GM18873 (cell line): ENCODE data around the gene NCOA1.
"Not testable (repeated sequence)": the region's sequence is repeated elsewhere in the genome, so short reads cannot be mapped to it uniquely, and the experiment has no call there.

ENCODE experiments used
- ATAC-seq: cut with Tn5 transposase; IDR thresholded peaks from one replicate; pipeline ENCODE4 v1.9.1; 2021; ENCODE audit warnings: mild to moderate bottlenecking, moderate library complexity, moderate number of reproducible peaks; ENCODE audit not compliant: unreplicated experiment, low FRiP score

The NCOA1 gene

DNA sequence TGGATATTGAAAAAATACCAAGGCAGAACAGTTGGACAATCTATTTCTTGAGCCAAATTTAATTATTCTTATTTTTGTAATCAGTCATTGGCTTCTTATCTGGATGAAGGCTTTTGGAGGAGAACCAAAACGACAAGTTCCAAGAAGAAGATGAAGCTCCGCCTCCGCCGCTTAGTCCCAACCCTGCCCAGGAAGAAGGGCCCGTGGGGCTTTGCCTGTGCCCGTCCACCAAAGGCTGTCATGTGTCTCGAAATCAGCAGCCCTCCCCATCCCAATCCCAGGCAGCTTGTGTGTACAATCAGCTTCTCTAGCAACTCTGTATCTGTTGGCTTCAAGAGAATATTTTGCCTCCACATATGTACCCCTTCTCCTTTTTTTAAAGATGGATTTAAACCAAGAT lies 277.5 kb downstream of the NCOA1 start:
- no peak for ATAC-seq

DNA sequence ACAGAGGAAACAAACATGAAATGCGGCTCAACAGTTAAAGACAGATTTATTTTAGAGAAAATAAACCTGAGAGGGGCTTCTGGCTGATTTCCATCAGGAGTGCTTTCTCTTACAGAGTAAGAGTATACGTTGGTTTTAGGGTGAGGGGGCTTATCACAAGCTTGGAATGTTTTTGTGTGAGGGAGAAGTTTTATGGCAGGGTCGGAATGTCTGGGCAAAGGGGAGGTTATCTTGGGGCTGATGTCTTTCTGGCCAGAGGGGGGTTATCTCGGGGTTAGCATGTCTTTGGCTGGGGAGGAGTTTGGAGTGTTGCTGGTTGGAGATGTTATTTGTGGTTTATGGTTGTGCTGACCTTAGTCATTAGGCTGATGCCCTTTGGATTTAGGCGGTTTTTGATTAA lies 280.0 kb downstream of the NCOA1 start:
- no peak for ATAC-seq

DNA sequence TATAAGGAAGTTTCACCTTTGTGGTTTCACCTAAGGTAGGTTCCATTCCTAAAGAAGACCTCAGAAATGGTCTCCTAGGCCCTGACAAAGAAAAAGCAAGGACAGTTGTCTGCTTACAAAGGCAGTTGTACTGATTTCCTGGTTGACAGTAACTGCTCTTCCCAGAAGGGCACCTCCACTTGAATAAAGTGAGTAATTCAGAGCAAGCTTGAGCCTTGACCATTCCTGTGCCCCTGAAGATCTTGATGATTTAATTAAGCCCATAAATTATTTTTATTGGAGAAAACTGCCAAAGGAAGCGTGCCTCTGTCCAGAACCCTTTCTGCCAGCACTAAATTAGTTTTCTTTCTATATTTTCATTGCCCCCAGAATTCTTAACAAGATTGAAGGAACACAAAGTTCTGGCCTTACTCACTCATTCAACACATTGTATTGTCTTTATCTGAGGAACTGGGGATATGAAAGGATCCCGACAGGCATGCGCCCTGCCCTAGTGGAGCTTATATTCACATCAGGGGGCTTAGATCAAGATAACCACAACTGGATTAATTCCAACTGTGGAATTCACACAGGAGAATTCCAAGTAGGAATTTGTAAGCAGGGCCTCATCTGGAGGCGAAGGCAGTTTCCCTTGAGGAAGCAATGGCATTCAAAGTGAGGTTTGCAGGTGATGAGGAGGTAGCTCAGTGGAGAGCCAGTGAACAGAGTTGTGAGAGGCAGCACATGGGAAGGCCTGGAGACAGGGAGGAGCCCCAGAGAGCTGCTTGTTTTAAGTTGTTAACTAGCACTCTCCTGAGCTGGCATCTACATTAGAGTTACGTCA lies 280.9 kb downstream of the NCOA1 start:
- no peak for ATAC-seq

DNA sequence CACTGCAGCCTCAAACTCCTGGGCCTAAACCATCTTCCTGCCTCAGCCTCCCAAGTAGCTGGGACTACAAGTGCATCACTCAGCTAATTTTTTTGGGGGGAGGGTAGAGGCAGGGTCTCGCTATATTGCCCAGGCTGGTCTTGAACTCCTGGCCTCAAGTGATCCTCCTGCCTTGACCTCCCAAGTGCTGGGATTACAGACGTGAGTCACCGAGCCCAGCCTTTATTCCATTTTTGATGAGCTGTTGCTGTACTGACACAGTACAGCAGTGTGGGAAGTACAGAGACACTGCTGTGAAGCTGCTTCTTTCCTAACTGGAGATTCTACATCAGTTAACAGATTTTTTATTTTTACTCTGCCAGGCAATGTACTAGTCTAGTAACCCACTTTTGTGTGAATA lies 283.3 kb downstream of the NCOA1 start:
- ATAC-seq, result no peak

DNA sequence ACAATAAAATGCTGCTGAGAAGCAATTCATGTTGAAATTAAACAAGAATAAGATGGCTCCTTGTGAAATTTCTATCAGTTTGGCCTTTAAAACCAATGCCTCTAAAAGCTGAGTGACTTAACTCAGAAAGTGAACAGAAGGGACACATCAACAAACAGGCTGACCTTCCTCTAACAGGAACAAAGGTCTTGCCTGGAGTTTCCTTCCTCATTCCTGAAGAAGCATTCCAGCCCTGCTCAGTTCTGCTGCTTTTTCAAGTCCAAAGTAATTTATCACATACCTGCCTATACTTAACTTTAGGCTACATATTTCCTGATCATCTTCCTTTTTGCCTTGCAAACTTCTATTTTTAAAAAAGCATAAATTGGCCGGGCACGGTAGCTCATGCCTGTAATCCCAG lies 288.1 kb downstream of the NCOA1 start:
- ATAC-seq, result no peak

DNA sequence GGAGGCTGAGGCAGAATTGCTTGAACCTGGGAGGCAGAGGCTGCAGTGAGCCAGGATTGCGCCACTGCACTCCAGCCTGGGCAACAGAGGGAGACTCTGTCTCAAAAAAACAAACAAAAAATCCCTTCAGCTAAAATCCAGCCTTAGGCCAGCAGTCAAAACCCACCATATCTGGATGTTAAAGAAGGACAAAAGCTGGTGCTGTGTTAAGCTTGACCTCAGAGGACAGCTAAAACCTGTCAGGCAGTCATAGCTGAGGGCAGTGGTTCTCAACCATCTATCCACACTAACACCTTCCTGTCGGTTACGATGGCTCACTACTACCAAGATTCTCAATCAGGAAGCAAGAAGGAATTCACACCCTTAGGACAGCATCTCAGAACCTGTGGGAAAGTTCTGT lies 292.6 kb downstream of the NCOA1 start:
- ATAC-seq, result no peak

DNA sequence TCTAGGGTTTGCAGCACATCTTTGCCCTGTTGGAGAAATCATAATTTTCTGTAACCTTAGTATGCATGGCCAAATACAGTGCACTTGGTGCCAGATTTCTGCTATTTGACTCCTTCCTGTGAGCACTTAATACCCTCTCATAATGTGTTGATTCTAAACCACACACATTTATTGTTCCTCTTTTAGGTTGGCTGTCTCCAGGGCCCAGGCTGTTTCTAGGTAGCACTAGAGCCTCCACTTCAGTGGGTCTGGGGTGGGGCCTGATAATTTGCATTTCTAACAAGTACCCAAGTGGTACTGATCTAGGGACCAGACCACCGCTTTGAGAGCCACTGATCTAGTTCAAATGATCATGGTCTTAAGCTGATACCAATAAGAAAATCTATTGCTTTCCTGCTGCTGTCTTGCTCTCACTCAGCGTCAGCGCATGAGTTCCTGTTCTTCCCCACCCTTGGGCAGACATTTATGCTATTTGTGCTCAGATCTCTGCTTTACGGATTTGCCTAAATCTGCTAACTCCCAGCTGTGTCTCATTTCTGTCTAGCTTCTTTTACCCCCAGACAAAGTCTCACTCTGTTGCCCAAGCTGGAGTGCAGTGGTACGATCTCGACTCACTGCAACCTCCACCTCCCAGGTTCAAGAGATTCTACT lies 294.7 kb downstream of the NCOA1 start:
- peak; percentile 63 for ATAC-seq

DNA sequence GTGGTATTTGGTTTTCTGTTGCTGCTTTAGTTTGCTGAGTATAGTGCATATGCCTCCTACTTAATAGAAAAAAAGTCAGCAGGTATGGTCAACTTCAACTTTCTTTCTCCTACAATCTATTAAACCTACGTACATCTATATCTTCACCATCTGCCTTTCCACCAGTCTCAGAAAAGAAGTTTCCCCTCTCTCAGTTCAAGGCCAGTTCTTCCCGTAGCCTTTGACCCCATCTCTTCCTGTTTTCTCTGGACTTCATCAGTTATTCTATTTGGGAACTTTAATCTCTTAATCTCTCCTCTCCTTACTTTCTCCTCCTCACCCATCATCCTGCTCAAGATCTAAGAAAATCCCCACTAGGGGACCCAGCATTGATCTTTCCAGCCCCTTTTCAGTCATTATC lies 296.5 kb downstream of the NCOA1 start:
- ATAC-seq, result no peak

DNA sequence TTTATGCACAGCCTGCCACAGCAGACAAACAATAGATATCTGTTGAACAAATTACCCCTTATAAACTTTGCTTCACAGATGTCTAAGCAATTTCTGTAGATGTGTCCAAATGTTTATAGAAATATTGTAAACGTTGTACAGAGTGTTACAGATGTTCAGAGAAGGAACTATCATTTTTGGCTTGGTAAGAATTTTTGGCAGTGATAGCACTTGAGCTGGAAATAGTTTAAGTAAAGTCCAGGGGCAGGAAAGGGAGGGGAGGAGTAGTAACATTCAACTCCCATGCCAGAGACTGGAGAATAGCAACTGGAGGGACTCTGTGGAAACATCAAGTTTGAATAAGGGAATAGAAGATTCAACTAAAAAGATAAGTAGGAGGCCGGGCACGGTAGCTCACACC lies 297.8 kb downstream of the NCOA1 start:
- no peak for ATAC-seq

DNA sequence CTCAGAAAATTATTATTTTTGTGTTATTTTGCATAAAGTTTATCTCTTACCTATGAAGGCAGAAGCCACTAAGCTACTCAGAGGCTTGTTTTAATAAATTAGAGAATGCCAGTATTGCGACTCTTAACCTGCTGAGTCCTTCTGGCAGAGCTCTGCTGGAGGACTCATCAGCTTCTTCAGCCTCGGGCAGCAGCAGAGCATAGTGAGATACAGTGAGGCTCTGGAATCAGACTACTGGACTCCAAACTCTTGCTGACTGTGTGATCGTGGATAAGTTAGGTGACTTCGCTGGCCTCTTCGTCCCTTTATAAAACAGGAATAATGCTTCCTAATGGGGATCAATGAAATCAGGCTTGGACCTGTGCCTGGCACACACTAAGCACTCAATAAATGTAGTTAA lies 300.4 kb downstream of the NCOA1 start:
- no peak for ATAC-seq

DNA sequence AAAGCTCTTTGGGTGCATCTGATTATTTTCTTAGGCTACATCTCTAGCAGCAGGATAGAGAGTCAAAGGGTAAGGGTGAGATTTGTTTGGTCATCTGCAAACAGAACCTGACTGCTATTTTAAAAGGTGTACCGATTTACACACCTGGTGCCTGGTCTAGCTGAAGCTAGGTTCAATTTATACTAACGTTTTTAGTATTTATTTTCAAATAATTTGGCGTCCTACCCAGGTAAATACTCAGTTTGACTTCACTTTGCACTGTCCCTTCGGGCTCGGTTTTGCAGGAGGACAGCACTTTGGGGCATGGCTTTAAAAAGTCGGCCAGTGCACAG lies 301.5 kb downstream of the NCOA1 start:
- ATAC-seq, result peak; percentile 1

DNA sequence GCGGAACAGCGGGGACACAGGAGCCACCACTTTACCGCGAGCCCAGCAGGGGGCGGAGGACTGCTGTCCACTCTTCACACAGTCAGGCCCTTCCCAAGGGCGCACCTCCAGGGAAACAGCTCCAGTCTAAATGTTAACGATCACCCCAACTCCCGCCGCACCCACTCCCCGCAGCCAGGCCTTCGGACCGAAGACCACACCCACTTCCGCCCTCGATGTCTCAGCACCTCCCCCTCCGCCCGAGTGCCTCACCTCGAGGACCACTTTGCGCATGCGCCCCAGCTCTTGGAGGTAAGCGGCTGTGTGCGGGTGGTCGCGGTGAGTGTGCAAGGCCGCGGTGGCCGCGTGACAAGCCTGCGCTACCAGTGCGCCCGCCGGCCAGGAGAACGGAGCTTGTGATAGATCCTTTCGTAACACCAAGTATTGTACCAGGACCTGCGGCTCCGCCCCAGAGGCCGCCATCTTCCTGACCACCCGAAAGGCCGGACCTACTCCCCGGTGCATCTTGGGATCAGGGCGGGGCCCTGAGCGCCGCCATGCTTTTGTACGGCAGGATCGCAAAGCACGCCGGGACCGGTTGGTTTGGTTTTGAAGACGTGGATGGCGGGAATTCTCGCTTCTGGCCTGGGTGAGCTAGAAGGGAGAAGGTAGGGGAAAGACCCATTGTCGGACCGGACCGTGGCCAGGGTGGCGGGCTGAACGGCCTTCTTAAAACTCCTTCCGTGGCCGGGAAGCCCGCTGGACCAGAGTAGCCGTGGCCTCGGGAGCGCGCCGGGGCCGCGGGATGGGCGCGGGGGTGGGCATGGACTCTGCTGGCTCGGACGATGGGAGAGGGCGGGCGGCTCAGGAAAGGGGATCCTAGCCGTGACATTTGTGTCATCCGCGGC lies 302.1 kb downstream of the NCOA1 start, which contains the start of the genes CENPO and PTRHD1:
Gene CENPO (plus strand): TSS at position 552 of the 887 bp plus-strand sequence. CDS start 495 bp downstream, outside the sequence.
Gene PTRHD1 (minus strand): TSS at position 518 of the 887 bp plus-strand sequence. CDS start 14 bp downstream, at position 504.
- ATAC-seq, result peak; percentile 91

DNA sequence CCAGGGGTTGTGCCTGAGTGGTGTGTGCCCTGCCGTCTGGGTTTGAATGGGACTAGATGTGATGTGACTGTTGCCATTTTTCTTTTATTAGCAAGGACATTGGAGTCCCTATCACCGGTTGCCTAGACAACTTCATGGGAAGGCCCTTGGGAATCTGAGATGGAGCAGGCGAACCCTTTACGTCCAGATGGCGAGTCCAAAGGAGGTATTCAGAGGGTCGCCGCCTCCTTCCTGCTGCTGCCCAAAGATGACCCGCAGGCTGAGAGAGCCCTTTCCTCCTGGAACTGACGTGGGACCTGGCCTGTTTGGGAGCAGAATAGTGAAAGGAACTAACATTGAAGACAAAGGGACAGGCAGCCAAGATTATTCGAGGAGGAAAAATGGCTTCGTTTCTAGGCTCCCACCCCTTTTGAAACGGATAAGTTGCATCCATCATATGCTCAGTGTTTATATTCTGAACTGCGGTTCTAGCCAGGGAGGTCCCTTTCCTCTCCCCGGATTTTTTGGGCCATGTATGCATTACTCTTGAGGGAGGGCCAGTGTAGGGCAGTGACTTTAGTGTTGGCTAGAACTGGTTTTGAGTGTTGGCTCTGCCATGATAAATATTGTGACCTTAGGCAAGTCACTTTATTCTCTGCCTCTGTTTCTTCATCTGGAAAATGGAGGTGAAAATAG lies 302.8 kb downstream of the NCOA1 start:
- ATAC-seq, result no peak

DNA sequence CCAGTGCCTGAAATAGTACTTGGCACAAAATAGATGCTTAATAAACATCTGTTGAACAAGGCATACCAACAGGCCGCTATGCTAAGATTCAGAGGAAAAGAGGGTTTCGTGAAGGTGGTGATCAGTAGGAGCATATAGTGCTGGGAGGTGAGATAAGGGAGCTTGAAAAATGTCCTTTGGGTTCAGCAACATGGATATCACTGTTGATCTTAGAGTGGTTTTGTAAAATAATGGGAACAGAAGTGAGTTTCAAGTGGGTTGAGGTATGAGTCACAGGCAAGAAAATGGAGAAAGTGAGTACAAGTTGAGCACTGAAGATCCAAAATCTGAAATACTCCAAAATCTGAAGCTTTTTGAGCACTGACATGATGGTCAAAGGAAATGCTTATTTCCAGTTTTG lies 306.6 kb downstream of the NCOA1 start:
- no peak for ATAC-seq

DNA sequence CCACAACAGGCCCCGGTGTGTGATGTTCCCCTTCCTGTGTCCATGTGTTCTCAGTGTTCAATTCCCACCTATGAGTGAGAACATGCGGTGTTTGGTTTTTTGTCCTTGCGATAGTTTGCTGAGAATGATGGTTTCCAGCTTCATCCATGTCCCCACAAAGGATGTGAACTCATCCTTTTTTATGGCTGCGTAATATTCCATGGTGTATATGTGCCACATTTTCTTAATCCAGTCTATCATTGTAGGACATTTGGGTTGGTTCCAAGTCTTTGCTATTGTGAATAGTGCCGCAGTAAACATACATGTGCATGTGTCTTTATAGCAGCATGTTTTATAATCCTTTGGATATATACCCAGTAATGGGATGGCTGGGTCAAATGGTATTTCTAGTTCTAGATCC lies 309.4 kb downstream of the NCOA1 start:
- not testable (repeated sequence) for ATAC-seq

DNA sequence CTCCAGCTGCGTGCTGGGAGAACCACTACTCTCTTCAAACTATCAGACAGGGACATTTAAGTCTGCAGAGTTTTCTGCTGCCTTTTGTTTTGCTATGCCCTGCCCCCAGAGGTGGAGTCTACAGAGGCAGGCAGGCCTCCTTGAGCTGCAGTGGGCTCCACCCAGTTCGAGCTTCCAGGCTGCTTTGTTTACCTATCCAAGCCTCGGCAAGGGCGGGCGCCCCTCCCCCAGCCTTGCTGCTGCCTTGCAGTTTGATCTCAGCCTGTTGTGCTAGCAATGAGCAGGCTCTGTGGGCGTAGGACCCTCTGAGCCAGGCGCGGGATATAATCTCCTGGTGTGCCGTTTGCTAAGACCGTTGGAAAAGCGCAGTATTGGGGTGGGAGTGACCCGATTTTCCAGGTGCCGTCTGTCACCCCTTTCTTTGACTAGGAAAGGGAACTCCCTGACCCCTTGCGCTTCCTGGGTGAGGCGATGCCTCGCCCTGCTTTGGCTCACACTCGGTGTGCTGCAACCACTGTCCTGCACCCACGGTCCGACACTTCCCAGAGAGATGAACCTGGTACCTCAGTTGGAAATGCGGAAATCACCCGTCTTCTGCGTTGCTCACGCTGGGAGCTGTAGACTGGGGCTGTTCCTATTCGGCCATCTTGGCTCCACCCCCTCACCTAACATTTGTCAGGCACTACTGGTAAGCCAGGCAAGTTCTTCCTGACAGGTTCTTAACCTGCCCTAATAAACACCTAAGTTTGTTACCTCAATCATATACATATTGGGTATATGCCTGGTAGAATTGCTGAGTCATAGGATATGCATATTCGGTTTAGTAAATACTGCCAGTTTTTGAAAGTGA lies 315.0 kb downstream of the NCOA1 start:
- not testable (repeated sequence) for ATAC-seq

DNA sequence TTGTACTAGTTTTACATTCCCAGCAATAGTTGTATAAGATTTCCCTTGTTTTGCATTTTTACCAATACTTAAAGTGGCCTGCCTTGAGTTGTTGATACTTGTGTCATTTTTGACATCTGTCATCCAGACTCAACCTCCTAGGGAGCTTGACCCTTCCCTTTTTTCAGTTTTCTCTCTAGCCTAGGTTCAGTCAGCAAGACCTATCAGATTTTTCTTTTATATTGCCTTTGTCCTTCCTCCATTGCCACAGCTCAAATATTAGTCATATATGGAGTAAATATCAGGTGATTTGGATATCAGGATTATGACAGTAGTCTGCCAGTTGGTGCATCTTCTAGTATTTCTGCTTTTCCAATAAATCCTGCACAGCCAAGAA lies 315.6 kb downstream of the NCOA1 start:
- ATAC-seq, result no peak

DNA sequence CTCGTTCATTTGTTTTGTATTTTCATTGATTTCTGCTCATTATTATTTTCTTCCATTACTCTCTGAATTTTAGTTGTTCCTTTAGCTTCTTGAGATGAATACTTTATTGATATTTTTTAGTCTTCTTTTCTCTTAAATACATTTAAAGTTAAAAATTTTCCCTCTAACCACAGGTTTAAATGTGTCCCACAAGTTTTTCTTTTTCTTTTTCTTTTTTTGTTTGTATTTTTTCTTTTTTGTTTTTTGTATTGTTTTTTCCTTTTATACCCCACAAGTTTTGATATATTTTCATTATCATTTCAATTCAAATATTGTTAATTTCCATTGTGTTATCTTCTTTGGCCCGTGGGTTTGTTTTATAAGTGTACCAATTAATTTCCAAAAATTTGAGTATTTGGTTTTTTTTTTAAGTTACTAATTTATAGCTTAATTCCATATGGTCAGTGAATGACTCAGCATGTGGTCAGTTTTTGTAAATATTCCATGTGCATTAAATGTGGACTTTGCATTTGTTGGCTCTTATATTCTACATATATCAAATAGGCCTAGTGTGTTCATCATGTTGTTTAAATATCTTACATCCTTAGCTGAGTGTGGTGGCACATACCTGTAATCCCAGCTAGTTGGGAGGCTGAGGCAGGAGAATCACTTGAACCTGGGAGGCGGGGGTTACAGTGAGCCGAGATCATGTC lies 318.4 kb downstream of the NCOA1 start:
- ATAC-seq, result no peak

DNA sequence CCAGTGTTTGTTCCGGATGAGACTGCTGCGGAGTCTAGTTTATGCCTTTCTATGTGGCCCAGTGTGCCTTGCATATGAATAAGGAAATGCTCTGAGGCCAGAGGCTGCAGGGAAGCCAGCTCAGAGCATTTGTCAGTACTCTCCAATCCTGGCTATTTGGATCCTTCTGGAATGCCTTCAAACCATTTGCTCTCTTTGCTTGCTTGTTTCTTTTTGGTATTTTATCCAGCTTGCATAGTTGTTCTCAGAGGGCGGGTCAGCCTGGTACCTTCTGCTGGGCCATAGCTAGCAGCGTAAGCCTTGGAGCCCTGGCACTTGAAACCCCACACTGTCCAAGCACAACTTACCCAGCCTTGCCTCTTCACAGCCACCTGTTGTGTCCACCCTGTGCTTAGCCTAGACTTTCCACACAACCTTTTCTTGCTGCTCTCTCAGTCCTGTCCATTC lies 322.7 kb downstream of the NCOA1 start:
- no peak for ATAC-seq
